Skin epidermis (tissue), 12 donors: ENCODE data around the gene DUSP28.
"Not testable (repeated sequence)": the region's sequence is repeated elsewhere in the genome, so short reads cannot be mapped to it uniquely, and the experiment has no call there.

ENCODE experiments used
- H3K27ac ChIP-seq, 21 experiments: fragments of 200-600 bp; sonication (generic) in 11 of 21; one replicate each; pipeline ENCODE4 v1.5.0; 2020; ENCODE audit warnings: mild to moderate bottlenecking in 3 of 21, inconsistent platforms in 2 of 21, moderate library complexity in 2 of 21
- H3K4me3 ChIP-seq, 7 experiments: fragments of 200-600 bp; sonication (generic) in 2 of 7; one replicate each; pipeline ENCODE4 v1.5.0; 2020; ENCODE audit warnings: inconsistent platforms in 2 of 7, mild to moderate bottlenecking in 2 of 7, moderate library complexity in 1 of 7

The DUSP28 gene

DNA sequence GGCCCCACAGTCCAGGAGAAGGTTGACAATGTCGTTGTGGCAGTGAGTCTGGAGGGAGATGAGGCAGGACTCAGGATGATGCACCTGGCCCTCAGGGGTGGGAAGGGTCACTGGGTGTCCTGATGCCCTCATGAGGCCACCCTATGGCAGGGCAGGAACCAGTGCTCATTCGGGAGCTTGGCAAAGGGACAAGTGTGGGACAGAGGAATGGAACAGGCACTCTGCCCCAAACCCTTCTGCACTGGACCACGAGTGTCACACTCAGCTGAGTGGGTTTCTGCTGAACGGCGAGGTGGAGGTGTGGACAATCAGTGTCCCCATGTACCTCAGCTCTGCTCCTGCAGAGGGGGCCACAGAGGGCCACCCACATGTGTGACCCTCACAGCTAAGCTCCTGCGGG is 34.4 kb upstream of the DUSP28 start:
- no peak overlapping the region for H3K4me3 ChIP-seq

DNA sequence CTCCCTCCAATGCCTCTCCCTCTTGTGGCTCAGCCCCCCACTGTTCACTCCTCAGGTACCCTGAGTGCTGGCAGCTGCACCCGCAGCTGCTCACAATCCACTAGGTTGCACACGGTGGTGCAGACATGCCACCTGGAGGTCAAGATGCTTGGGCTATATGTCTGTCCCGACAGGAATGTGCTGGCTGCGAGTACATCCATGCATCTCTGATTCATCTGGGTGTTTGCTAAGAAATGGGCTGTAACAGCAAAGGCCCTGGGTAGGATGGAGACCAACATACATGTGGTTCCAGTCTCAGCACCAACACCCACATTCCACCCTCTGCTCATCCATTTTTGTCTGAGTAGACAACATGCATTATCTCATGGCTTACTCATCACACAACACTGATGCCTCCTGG is 33.6 kb upstream of the DUSP28 start:
- Histone ChIP-seq H3K4me3 (no peak overlapping the region), H3K27ac (no peak overlapping the region)

More for the DNA sequence above, 34.4 kb upstream of the DUSP28 start:
- H3K27ac ChIP-seq = no peak overlapping the region

DNA sequence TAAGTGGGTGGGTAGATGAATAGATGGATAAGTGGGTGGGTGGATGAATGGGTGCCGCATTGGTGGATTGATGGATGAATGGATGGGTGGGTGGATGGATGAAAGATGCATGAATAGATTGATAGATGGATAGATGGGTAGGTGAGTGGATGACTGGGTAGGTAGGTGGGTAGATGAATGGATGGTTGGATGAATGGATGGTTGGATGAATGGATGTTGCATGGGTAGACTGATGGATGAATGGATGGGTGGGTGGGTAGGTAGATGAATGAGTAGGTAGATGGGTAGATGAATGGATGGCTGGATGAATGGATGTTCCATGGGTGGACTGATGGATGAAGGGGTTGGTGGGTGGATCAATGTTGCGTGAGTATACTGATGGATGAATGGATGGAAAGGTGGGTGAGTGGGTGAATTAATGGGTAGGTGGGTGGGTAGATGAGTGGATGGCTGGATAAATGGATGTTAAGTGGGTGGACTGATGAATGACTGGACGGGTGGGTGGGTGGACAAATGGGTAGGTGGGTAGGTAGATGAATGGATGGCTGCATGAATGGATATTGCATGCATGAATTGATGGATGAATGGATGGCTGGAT is 32.9 kb upstream of the DUSP28 start:
- Histone ChIP-seq H3K27ac (no peak overlapping the region), H3K4me3 (no peak overlapping the region)

DNA sequence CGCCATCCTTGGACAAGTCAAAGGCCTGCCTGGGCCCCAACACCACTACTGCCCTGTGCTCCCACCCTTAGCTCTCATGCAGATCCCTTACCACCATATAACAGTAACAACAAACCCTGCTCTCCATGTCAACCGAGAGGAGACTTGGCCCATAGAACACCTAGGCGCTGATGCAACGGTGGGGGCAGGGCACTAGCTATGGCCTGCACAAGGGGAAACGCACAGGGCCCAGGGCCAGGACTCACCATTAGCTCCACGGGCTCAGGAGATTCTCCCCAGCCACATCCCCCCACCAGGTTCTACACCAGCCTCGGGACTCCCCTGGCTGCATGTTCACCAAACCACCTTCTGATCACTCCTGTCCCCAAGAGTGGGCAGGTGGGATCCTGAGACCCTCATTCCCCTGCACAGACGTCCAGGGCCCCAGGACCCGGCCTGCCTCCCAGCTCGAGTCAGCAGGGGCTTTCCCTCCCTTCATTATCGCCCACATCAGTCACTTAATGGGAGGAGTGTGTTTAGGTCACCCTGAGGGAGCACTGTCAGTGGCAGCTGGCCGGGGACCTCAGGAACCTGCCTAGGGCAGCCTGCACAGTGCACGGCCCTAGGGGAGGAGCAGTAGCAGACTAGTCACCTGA is 31.6 kb upstream of the DUSP28 start:
- no peak overlapping the region for H3K4me3 ChIP-seq
- H3K27ac ChIP-seq = no peak overlapping the region

DNA sequence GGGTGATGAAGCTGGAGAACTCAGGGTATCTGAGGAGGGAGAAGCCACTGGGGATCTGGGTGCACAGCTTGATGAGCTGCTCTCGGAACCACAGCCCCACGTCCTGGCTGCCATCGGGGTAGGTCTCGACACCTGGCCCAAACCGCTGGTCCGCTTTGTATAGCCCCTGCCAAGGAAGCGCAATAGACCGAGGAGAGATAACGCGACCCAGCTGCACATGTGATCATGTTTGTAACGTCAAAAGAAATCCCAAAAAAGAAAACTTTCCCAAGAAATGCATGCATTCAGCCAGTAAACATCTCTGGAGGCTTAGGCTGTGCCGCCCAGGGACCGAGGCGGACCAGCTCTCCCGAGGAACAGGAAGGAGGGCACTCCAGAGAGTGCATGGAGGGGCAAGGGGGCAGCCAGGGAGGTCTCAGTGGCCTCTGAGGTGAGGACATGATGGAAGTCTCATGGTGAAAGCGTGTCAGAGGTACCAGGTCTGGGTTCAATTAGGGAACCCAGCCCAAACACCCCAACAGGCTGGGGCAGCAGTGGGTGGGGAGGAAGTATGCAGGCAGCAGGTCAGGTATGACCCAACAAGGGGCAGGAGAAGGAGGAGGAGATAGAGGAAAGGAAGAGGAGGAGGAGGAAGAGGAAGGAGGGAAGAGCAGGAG is 30.7 kb upstream of the DUSP28 start:
- Histone ChIP-seq H3K4me3 (no peak overlapping the region), H3K27ac (no peak overlapping the region)

DNA sequence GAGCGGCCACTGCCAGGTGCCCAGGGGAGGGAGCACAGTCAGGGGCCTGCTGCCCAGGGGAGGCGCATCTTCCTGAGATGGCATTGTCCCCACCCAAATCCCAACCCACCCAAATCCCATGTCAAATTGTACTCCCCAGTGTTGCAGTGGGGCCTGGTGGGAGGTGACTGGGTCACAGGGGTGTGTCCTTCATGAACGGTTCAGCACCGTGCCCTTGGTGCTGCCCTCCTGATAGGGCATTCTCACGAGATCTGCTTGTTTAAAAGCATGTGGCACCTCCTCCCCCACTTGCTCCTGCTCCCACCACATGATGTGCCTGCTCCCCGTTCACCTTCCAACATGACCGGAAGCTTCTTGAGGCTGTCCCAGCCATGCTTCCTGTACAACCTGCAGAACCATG is 30.0 kb upstream of the DUSP28 start:
- Histone ChIP-seq H3K27ac (no peak overlapping the region), H3K4me3 (no peak overlapping the region)

DNA sequence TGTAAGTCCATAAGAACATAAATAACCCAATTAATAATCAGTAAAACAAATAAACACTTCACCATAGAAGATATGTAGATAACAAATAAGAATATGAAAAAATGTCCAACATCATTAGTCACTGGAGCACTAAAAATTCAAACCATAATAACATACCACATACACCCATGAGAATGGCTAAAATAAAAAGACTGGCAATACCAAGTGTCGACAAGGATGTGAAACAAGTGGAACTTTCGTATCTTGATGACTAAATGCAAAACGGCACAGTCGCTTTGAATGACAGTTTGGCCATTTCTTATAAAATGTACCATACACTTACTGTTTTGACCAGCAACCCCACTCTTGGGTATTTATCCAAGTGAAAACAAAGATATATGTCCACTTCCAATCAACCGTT is 29.1 kb upstream of the DUSP28 start:
- Histone ChIP-seq H3K4me3 (no peak overlapping the region), H3K27ac (no peak overlapping the region)

DNA sequence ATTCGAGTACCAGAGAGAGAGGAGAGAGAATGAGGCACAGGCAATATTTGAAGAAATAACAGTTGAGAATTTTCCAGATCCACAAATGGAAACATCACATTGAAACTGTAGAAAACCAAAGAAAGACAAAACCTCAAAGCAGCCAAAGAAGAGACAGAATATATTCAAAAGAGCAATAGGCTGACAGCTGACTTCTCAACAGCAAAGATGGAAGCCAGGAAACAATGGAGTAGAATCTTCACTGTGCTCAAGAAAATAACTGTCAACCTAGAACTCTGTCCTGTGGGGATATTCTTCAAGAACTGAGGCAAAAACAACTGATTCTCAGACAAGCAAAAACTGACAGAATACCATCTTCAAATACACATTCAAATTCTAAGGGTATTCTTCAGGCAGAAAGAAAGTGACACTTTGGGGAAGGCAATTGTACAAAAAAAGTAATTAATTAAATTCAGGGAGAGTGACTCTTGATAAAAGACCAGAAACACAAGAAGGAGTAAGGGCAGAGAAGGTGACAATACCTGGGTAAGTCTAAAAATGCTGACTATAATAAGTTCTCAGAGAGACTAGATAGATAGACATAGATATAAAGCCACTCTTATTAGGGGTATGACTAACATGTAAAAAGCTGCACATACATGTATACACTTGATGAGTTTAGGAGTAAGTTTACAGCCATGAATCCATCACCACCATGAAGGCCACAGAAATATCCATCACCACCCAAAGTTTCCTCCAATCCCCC is 28.0 kb upstream of the DUSP28 start:
- H3K4me3 ChIP-seq = no peak overlapping the region
- H3K27ac ChIP-seq = no peak overlapping the region

DNA sequence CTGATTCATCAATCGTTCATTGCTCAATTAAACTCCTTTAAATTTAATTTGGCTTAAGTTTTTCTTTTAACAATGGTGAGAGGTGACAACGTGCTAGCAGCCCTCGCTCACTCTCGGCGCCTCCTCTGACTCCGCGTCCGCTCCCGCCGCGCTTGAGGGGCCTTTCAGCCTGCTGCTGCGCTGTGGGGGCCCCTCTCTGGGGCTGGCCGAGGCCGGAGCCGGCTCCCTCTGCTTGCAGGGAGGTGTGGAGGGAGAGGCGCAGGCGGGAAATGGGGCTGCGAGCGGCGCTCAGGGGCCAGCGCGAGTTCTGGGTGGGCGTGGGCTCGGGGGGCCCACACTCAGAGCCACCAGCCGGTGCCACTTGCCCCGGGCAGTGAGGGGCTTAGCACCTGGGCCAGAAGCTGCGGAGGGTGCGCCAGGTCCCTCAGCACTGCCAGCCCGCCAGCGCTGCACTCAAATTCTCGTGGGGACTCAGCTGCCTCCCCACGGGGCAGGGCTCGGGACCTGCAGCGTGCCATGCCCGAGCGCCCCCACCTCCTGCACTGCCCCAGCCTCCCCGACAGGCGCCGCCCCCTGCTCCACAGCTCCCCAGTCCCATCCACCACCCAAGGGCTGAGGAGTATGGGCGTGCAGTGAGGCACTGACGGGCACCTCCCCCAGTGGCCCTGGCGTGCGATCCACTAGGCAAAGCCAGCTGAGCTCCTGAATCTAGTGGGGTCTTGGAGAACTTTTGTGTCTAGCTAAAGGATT is 22.0 kb upstream of the DUSP28 start:
- Histone ChIP-seq H3K4me3 (no peak overlapping the region), H3K27ac (no peak overlapping the region)

DNA sequence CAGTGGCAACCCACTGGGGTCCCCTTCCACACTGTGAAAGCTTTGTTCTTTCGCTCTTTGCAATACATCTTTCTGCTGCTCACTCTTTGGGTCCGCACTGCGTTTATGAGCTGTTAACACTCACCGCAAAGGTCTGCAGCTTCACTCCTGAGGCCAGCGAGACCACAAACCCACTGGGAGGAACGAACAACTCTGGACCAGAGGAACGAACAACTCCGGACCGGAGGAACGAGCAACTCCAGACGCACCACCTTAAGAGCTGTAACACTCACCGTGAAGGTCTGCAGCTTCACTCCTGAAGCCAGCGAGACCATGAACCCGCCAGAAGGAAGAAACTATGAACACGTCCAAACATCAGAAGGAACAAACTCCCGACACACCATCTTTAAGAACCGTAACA is 21.1 kb upstream of the DUSP28 start:
- not testable (repeated sequence) for H3K27ac ChIP-seq, H3K4me3 ChIP-seq

DNA sequence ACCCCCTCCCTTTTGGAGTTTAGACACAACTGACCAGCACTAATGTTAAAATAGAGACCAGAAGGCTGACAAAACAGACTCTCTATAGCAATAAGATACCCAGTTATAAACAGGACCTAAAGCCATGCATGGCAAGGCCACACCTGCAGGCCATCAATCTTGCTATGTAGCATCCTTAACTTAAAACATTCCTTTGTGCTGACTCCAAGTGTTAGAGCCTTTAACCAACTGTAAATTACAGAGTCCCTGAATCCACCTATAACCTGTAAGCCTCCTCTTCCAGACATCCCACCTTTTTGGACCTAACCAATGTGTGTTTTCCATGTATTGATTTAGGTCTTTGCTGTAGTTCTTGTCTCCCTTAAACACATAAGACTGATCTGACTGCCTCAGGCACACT is 20.3 kb upstream of the DUSP28 start:
- Histone ChIP-seq H3K27ac (no peak overlapping the region), H3K4me3 (no peak overlapping the region)

DNA sequence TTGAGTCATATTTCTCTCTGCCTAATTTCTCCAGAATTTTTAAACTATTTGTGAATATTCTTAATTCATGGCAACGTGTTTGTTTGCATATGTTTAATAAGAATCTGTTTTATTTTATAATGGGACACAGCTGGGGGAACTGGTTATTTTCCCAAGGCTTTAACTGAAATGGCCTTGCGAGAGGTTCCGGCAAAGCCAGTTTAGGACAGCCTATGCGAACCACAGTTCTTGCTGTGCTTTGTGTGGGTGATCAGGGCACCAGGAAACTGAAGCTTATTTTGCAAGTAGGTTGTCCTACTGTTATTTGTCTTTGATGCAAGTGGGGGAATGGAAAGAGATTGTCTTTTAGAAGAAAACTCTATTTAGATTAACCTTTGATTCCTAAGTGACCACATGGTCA is 8.9 kb upstream of the DUSP28 start:
- H3K4me3 ChIP-seq = no peak overlapping the region
- no peak overlapping the region for H3K27ac ChIP-seq

DNA sequence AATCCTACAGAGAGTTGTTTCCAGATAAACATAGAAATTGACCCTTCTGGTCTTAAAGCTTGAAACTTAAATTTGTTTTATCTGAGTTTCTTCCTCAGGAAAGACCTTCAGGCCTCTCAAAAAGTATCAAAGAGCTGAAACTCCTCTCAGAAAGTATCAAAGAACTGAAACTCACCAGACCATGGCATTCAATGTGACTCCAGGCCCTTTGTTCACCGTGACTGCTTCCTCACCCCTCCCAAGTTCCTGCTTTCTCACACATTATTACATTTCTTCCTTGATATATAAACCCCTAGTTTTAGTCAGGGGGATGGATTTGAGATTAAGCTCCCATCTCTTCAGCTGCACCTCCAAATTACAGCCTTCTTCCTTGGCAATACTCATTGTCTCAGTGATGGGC is 8.3 kb upstream of the DUSP28 start:
- no peak overlapping the region for H3K27ac ChIP-seq
- H3K4me3 ChIP-seq = no peak overlapping the region

DNA sequence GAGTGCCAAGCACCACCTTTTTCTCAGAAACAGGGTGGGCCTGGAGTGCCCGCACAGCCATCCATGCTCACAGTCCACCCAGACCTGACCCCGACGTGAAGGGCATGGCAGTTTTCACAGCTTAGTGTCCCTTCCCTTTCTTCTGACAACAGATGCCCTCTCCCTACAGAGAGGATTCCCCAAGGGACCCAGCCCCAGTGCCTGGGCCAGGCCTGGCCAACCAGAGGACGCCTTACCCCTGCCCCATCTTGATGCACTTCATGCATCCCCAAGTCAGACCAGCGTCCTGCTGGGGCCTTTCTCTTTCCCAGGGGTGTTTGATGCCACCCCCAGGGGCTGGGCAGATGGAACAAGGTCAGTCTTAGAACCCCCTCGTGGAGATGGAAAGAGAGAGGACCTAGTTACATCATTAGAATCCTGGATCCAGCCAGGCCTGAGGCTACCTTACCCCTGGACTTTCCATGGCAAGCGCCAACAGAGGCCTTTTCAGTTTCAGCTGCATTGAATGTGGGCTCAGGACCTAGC is 6.1 kb upstream of the DUSP28 start:
- Histone ChIP-seq H3K4me3 (no peak overlapping the region), H3K27ac (peak overlapping the region in 1 of 21 experiments; percentile 10)

DNA sequence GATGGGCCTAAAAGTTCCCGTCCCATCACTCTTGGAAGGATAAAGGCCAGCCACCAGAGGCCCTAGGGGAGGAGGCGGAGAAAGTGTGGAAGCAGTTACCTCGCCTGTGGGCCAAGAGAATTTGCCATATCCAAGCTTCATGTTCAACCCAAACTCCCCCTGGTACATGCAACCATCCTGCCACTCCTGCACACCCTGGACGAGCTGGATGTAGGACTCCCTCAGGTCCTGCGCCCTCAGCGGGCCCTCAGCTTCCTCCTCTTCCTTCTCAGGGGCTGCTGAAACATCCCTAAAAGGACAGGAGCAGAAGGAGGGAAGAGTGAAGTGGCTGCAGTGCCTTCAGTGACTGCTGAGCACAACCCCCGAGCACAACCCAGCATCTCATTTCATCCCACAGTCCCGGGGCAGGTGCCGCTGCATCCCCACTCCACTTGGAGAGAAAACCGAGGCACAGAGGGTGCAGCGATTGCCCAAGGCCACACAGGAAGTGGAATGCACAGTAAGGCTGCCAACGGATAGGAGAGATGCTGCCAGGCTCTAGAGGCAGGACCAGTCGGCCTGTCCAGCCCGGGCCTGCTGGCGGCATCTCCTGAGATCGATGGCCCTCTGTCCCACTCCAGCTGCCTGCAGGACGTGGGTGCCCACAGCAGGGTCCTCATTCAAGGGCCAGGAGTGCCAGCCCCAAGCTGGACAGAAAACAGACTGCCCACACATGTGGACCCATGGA is 5.2 kb upstream of the DUSP28 start:
- Histone ChIP-seq H3K4me3 (no peak overlapping the region), H3K27ac (no peak overlapping the region)

DNA sequence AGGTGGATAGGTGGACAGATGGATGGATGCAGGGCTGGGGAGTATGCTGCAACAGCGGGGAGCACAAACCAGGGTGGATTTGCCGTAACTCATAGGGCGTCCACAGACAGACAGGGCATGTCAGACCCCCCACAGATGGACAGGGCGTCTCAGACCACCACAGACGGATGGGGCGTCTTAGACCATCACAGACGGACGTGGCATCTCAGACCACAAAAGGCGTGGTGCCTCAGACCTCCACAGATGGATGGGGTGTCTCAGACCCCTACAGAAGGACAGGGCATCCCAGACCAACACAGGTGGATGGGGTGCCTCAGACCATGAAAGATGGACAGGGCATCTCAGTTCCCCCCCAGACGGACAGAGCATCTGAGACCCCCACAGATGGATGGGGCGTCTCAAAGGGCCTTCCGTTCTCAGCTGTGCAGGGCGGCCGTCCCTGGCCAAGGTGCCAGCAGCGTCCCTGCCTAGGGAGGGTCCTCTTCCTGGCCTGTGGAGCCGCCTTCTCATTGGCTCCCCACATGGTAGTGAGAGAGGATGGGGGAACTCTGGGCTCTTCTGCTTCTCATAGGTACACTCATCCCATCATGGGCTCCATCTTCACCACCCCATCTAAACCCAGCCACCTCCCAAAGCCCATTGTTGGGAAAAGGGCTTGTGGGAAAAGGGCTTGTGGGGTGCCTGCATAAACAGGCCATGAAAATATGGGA is 4.5 kb upstream of the DUSP28 start:
- Histone ChIP-seq H3K4me3 (no peak overlapping the region), H3K27ac (no peak overlapping the region)

DNA sequence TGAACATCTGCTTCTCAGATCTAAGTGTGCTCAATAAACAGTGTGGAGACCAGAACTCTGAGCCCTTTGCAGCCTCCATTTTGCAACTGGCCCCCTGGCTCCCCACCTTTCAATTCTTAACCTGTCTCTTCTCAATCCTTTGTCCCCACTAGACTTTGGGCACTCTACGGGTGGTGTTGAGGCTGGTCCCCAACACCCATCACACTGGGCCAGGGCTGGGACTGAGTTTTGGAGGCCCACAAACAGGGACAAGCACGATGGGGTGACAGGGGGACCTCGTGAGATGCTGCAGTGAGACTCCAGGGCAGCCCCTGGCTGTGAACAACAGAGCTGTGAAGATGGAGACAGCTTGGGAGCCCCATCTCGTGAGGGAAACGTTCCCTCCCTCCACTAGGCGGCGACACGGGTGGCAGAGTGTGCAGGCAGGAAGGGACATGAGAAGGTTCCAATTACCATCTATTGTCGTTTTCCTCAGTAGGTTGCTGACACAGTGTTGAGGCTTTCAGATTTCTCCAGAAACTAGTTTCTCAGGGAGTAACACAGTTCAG is 3.5 kb upstream of the DUSP28 start:
- H3K27ac ChIP-seq = no peak overlapping the region
- peak overlapping the region in 4 of 7 experiments; percentile 34 to 61 (median 52) for H3K4me3 ChIP-seq

DNA sequence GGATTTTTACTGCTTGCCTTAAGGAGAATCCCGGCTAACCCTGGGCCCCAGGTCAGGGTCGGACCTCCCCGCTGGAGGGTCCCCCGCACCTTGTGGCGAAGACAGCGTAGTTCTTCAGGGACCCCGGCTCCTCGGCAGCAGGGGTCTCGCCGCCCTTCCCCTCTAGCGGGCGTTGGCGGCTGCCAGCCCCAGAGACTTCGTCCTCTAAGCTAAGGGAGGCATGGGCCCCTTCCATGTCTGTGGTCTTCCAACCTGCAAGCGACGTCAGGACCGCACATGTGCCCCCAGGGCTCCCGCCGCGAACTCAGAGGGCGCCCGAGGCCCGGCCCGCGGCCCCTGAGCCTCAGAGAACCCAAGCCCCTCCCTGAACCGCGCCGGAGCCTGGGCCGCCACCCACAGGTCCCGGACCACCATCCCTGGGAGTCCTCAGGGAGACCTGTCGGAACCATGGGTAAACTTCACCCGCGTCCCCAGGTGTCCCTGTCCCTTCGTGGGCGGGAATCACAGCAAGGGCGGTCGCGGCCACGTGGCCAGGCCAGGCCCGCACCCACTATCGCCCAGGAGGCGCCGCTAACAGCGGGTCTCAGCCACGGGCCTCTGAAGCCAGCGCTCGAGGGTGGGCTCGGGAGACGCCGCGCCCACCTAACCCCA is 2.9 kb upstream of the DUSP28 start:
- Histone ChIP-seq H3K27ac (peak overlapping the region in 6 of 21 experiments; percentile 2 to 70 (median 48)), H3K4me3 (peak overlapping the region; percentile 34 to 61 (median 48))
